Measurements from ENCODE around the gene PACS2.
"Not testable (repeated sequence)": the region's sequence is repeated elsewhere in the genome, so short reads cannot be mapped to it uniquely, and the experiment has no call there.

Gene PACS2

GRCh38 chr14:105316577-105316941 is 2.0 kb downstream of the PACS2 start:
- DNase-seq: no peak

DNA sequence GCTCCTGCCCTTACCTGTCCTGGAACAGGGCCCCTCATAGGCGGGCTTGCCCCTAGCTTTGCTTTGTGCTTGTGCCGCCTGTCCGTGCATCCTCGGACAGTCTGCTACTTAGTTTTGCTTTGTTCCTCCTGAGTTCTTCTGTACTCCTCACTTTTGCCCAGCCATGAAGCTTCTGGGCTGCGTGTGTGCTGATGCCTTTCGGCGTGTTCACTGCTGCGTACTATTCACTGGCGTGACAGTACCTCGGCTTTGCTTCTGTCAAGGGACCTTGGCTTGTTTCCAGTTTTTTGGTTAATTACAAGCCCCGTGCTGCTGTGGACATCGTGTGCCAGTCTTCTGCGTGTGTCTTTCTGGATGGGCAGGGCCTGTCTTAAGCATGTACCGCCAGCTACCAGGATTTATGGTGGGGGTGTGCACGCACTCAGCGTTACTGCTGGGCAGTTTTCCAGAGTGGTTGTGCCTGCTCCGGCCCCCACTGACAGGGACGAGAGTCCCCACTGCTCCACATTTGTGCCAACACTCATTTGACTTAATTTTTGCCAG is 2.5 kb downstream of the PACS2 start:
- DNase-seq: no peak

DNA sequence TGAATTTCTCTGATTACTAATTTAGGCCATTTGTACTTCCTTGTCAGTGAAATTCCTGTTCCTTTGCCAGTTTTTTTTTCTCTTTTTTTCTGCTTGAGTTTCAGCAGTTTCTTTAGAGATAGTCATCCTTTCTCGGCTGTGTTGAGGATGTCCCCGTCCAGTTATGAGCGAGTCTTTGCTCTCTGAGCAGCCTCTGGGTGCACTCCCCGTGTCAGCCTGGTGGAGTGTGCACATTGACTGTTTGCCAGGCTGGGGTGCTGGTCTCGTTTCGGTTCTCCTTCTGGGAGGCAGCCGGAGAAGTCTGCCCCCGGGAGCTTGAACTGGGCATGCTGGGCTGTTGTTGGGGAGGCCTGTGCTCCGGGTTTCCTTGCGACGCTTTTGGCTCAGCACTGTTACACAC is 3.0 kb downstream of the PACS2 start:
- no peak for DNase-seq

GRCh38 chr14:105322791-105323556 is 8.4 kb downstream of the PACS2 start:
- no peak for DNase-seq

- DNase-seq: no peak
Observed at GRCh38 chr14:105323663-105324062, 9.1 kb downstream of the PACS2 start.

DNA sequence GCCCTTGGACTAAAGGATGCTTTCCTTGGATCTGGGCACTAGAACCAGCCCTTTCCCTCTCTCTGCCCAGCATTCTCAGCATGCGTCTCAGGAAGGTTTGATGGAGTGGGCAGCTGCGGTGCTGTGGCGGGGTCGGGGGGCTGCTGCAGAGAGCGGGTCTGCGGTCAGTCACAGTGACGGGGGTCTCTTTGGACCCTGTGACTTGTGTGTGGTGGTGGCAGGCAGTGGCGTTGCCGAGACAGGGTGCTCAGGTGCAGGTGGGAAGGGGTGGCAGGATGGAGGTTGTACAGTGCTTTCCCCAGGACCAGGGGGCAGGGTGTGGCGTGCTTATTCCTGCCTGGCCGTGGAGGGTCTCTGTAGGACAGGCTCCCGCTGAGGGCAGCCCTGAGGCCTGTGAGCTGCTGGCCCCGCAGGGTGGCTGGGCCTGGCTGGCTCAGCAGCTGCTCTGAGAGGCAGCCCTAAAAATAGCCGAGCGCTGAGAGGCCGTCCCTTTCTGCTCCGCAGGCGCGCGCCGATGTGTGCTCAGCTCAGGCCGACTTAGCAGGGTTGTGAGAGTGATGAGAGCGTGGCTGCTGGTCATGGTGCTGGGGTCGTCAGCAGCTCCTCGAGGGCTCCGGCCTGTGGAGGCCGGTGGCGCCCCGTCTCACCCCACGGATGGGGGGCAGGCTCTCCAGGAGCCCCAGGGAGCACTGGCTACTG is 9.7 kb downstream of the PACS2 start:
- DNase-seq: no peak

DNA sequence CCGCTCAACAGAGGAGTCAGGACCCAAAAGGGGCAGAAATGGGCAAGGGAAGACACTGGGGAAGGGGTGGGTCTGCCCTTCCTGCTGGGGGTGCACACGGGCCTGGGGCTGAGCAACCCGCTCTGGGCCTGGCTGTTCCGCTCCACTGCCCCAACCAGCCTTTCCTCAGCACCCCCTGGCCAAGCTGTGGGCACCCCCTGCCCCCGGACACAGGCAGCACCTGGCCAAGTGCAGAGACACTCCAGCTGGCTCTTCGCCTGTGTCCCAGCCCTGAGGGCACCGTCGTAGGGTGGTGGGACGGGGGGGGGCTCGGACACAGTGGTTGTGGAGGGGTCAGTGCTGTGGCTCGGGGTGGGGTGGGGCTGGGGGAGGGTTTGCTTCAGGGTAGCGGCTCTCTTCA is 10.3 kb downstream of the PACS2 start:
- no peak for DNase-seq

DNA sequence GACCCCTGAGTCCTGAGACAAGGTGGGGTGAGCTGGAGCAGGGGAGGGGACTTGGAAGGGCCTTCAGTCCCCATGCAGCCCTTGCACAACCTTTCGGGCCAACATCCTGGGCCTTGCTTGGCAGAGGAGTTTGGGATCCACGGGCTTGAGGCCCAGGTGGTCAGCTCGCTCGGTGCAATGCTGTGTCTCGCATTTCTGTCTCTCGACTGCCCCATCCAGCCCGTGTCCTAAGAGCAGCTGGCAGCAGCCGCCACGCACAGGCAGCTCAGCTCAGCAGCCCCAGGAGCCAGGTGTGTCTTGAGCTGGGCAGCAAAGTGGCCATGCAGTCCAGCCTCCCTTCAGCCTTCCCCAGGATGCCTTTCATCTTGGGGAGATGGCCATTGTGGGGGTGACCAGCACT is 10.8 kb downstream of the PACS2 start:
- DNase-seq: no peak

- DNase-seq: no peak
Observed at GRCh38 chr14:105325716-105326567, 11.4 kb downstream of the PACS2 start.

DNA sequence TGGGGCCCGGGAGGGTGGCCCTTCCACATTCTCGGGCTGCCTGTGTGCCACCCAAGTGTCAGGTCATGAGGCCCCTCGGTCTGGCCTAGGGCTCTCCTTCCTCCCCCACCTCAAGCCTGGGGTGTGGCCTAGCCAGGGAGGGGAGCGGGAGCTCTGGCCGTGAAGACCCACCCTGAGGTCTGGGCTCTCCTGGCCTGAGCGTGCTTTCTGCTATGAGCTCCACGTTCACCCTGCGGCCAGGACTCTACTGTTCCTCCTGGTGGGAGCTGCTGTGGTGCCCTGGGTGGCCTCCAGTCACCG is 12.0 kb downstream of the PACS2 start:
- no peak for DNase-seq

GRCh38 chr14:105326891-105327694 is 12.5 kb downstream of the PACS2 start:
- no peak for DNase-seq

DNA sequence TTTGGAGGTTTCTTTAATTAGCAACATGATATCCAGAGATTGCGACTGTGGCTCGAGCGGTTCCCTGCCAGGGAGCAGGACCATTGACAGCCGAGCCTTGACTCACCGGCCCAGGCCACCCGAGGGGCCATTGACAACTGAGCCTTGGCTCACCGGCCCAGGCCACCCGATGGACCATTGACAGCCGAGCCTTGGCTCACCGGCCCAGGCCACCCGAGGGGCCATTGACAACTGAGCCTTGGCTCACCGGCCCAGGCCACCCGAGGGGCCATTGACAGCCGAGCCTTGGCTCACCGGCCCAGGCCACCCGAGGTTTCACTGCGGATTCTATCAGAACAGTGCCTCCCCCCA is 13.1 kb downstream of the PACS2 start:
- DNase-seq: not testable (repeated sequence)

DNA sequence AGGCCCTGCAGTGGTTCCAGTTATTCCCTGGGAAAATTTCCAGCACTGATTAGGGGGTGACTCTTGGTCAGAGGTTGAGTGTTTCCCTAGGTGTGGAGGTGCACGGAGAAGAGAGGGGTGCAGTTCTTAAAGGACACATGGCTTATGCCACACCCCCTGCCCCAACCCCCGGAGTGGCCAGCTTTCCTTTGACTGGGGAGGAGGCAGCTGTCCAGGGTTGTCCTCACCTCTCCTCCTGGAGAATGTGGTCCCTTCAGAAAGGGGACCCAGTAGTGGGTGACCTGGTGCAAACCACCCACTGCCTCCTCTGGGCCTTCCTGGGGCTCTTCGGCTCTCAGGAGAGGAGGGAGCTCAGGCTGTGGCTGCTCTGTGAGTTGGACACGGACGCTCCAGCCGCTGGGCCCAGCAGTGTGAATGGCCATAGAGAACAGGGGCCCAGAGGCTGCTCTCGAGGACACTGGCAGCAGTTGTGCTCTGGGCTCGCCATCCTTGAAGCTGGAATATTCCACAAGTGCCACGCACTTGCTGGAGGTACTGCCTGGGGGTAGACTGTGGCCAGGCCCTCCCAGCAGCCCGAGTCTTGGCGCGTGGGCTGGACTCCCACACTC is 13.6 kb downstream of the PACS2 start:
- DNase-seq: no peak

- no peak for DNase-seq
Observed at GRCh38 chr14:105328678-105329390, 14.3 kb downstream of the PACS2 start.

DNA sequence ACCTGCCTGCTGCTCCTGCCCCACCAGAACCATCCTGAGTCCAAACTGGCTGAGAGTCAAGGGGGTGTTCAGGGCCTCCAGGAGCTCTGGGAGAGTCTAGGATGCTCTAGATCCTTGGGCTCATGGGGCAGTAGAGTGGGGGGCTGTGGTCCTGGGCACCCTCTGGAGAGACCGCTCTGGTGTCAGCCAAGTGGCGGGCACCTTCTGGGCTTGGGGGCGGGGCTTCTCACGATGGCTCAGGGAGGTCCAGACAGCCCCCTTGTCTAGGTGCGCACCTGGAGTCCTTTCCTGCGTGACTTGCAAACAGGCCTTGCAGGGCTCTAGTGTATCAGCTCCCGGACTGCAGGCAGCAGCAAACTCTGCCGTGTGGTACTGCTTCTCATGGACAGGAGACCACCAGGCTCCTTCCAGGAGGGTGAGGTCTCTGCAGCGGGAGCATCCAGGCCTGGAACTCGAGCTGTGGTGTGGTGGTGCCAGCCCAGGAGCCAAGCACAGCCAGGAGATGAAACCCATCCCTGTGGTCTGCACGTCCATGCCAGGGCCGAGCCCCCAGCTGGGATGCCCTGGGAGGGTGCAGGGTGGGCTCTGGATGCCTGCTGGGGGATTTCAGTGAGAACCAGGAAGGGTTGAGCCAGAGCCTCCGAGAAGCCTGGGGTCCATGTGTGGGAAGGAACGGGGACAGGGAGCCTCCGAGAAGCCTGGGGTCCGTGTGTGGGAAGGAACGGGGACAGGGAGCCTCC is 15.0 kb downstream of the PACS2 start:
- no peak for DNase-seq

DNA sequence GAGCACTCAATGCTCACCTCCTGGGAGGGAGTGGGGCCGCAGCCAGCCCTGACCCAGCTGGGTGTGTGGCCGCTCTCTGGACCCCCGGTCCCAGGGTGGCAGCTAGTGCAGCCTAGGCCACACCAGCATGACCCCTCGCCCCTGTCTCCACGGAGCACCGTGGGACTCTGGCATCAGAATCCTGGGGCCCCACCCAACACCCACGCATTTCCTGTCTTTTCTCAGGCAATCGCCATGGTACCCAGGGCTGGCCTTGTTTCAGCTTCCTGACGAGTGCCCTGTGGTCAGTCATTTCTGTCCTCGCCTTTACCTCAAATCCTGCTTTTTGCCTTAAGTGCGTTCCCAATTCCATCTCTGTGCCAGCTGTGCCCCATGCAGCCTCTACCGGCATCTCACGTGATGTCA is 15.9 kb downstream of the PACS2 start:
- DNase-seq: no peak

DNA sequence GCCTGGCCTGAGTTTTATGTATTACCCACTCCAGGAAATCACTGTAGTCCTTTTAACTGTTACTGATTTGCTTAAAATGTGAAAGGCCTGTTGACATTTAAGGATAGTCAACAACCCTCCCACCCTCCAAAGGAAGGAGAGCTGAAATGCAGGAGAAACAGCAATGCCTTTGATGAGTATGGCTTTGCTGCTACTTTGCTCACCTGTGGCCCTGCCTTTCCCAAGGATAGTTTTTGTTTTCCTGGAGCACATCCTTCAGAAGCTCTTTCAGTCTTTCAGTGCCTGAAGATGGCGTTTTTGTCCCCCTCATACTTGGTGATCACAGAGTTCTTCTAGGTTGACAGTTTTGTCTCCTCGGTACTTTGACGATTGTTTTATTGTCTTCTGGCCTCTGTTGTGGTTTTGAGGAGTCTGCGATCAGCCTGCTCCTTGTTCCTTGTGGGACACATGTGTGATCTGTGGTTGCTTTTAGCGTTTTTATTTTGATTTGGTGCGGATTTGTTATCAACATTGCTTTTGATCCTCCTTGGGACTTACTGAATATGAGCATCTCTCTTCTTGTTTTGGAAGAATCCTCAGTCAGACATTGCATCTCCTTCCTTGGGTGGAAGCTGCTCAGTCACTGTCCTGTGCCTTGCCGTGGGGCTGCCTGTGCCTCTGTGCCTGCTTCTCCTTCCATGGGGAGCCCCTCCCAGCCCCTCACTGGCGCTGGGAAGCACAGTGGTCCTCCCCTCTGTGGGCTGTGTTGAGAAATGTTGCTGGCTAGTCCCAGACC is 17.2 kb downstream of the PACS2 start:
- no peak for DNase-seq

GRCh38 chr14:105332350-105332874 is 17.9 kb downstream of the PACS2 start:
- no peak for DNase-seq

DNA sequence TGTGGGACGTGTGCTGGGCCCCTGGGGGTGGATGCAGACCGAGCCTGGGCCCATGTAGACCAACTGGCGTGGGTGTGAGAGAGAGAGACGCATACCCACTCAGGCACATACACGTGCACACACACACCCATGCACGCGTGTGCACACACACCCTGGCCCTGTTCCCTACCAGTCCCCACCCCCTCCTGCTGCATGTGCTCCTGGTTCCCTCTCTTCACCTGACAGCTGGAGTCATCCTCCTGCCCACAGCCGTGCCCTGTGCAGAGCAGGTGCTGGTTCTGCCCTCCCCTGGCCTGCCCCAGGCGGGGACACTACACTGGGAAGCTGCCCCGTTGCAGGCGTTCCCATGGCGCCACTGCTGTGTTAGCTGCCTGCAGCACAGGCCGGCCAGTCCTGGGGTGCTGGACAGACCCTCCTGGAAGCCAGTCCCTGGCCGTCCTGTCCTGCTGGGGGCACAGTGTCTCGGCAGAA is 18.5 kb downstream of the PACS2 start:
- DNase-seq: no peak

All from GOT3 (cell line).